ENCODE data around the gene VPS33B. TPM values are rescaled to one million over a fixed set of nuclear protein-coding genes. Genes with fewer than 3 reads are reported as not detected.

Gene VPS33B
- total RNA-seq, 2 experiments from 2014 or later: 3.9 to 13.0 TPM

- no peak for TF ChIP-seq EZH2phosphoT487 (IDR thresholded peaks at IDR 0.05; ENCODE audit: borderline replicate concordance, low read depth, low read length)
- no peak for TF ChIP-seq CTCF (conservative IDR thresholded peaks at IDR 0.05; ENCODE audit: low read length)
- H2AFZ ChIP-seq (ENCODE audit: low read length): no peak overlapping the region
- H3K4me1 ChIP-seq (ENCODE audit: insufficient read depth, low read length, poor library complexity, severe bottlenecking): peaks cover 12% of the 10 kb centered on the region
- no peaks in the 10 kb centered on the region for H3K9me2 ChIP-seq (ENCODE audit: insufficient read depth, low read length)
- H4K20me1 ChIP-seq (ENCODE audit: insufficient read depth, low read length): no peaks in the 10 kb centered on the region
- no peak overlapping the region for H3K27ac ChIP-seq (ENCODE audit: low read depth, low read length, poor library complexity, severe bottlenecking)
- ChIA-PET POLR2A (interaction anchor here (0.6 kb wide), 1 partner anchor 24 kb away, joined by 6 read pairs; no protein-coding TSS in a partner anchor), CTCF (ENCODE audit: unreplicated experiment) (no interaction called here)
- intact Hi-C loops (cut with micrococcal nuclease; ENCODE audit: unreplicated experiment): no loop called here
- DNase-seq (ENCODE audit: low spot score): no peak
- H3K36me3 ChIP-seq (ENCODE audit: insufficient read depth, low read length): no peaks in the 10 kb centered on the region
- no peaks in the 10 kb centered on the region for H3K9me3 ChIP-seq (ENCODE audit: low read length)
- H3K79me2 ChIP-seq (ENCODE audit: insufficient read depth, low read depth, low read length): no peaks in the 10 kb centered on the region
- H3K4me2 ChIP-seq (ENCODE audit: low read length): no peak overlapping the region
- BruUV-seq (replicated peaks): no TSS peak
- H3K4me3 ChIP-seq (ENCODE audit: low read depth, low read length, poor library complexity, severe bottlenecking): no peak overlapping the region
These were observed 28.9 kb upstream of the VPS33B start for GRCh38 chr15:91051248-91051647.

GRCh38 chr15:91050128-91050455 lies 27.7 kb upstream of the VPS33B start:
- no peak for DNase-seq (ENCODE audit: low spot score)
- Histone ChIP-seq H3K9me3 (ENCODE audit: low read length) (no peaks in the 10 kb centered on the region), H3K36me3 (ENCODE audit: insufficient read depth, low read length) (no peaks in the 10 kb centered on the region), H3K79me2 (ENCODE audit: insufficient read depth, low read depth, low read length) (no peaks in the 10 kb centered on the region), H2AFZ (ENCODE audit: low read length) (peak overlapping the region; percentile 72; the same call in 1 of the 2 replicates), H3K9me2 (ENCODE audit: insufficient read depth, low read length) (no peaks in the 10 kb centered on the region), H3K4me3 (ENCODE audit: low read depth, low read length, poor library complexity, severe bottlenecking) (no peak overlapping the region), H3K27ac (ENCODE audit: low read depth, low read length, poor library complexity, severe bottlenecking) (no peak overlapping the region), H3K4me2 (ENCODE audit: low read length) (no peak overlapping the region), H4K20me1 (ENCODE audit: insufficient read depth, low read length) (no peaks in the 10 kb centered on the region), H3K4me1 (ENCODE audit: insufficient read depth, low read length, poor library complexity, severe bottlenecking) (peaks cover 12% of the 10 kb centered on the region)
- intact Hi-C loops (cut with micrococcal nuclease; ENCODE audit: unreplicated experiment): loop anchor here (1.0 kb wide), 1 partner anchor 94 kb away; no protein-coding TSS in a partner anchor
- CTCF ChIA-PET (ENCODE audit: unreplicated experiment): interaction anchor here (1.2 to 1.7 kb wide), 3 partner anchors 94 to 118 kb away, joined by 5 to 8 read pairs (median 6); partner anchors contain the start of genes HDDC3 and UNC45A
- TF ChIP-seq CTCF (conservative IDR thresholded peaks at IDR 0.05; ENCODE audit: low read length): no peak; the same call in 1 of the 2 replicates
- no peak for TF ChIP-seq EZH2phosphoT487 (IDR thresholded peaks at IDR 0.05; ENCODE audit: borderline replicate concordance, low read depth, low read length)
- BruUV-seq (replicated peaks): no TSS peak
- POLR2A ChIA-PET: interaction anchor here (0.6 to 1.2 kb wide), 2 partner anchors 59 to 115 kb away, joined by 3 to 4 read pairs; partner anchors contain the start of gene UNC45A
